OCI-LY1 (cell line): Measurements from ENCODE around the gene OSBPL1A.

Source experiments
- EZH2 ChIP-seq: fragments of 200-600 bp; sonication (generic), shearing (Covaris generic); IDR thresholded peaks from 2 replicates; pipeline ENCODE4 v1.8.0; 2017; ENCODE audit warnings: borderline replicate concordance, mixed run types, mild to moderate bottlenecking, antibody characterized with exemption, low read length, moderate library complexity, mixed read lengths
- TF ChIP-seq, protein P1 (sequence below): fragments of 200-600 bp; sonication (generic), shearing (Covaris generic); IDR thresholded peaks from 2 replicates; pipeline ENCODE4 v1.5.1; 2017; ENCODE audit warnings: mild to moderate bottlenecking, antibody characterized with exemption, low read length, moderate library complexity, mixed read lengths

DNA sequence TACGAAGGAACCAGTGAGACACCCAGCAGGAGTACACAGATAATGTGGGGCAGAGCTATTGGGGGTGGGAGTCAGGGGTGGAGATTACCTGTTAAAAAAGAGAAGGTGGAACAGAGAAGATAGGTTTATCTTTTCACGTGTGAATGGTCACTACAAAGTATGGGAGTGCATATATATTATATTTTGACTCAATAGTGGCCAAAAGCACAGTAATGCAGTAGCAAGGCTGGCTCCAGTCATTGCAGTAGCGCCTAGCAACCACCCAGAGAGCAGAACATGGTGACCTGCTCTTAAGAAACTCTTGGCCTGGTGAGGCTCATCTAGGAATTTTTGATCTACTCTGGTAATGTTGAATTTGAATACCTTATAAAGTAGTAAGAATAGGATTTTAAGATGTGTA is 29.9 kb upstream of the OSBPL1A start:
- TF ChIP-seq, protein P1, sequence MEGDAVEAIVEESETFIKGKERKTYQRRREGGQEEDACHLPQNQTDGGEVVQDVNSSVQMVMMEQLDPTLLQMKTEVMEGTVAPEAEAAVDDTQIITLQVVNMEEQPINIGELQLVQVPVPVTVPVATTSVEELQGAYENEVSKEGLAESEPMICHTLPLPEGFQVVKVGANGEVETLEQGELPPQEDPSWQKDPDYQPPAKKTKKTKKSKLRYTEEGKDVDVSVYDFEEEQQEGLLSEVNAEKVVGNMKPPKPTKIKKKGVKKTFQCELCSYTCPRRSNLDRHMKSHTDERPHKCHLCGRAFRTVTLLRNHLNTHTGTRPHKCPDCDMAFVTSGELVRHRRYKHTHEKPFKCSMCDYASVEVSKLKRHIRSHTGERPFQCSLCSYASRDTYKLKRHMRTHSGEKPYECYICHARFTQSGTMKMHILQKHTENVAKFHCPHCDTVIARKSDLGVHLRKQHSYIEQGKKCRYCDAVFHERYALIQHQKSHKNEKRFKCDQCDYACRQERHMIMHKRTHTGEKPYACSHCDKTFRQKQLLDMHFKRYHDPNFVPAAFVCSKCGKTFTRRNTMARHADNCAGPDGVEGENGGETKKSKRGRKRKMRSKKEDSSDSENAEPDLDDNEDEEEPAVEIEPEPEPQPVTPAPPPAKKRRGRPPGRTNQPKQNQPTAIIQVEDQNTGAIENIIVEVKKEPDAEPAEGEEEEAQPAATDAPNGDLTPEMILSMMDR = no peak
- TF ChIP-seq EZH2 = no peak
